B cell (primary cell): ENCODE results near the gene P2RX2.

ENCODE experiments used
- CTCF ChIP-seq: fragments of 200-600 bp; IDR thresholded peaks from one replicate; pipeline ENCODE4 v1.8.0; 2022; ENCODE audit warnings: antibody characterized with exemption, mild to moderate bottlenecking
- EZH2 ChIP-seq: IDR thresholded peaks from 2 replicates; pipeline ENCODE4 v1.6.1; 2012; ENCODE audit warnings: borderline replicate concordance, low read depth, mild to moderate bottlenecking, moderate library complexity, low read length; ENCODE audit not compliant: insufficient read depth, poor library complexity, severe bottlenecking

DNA sequence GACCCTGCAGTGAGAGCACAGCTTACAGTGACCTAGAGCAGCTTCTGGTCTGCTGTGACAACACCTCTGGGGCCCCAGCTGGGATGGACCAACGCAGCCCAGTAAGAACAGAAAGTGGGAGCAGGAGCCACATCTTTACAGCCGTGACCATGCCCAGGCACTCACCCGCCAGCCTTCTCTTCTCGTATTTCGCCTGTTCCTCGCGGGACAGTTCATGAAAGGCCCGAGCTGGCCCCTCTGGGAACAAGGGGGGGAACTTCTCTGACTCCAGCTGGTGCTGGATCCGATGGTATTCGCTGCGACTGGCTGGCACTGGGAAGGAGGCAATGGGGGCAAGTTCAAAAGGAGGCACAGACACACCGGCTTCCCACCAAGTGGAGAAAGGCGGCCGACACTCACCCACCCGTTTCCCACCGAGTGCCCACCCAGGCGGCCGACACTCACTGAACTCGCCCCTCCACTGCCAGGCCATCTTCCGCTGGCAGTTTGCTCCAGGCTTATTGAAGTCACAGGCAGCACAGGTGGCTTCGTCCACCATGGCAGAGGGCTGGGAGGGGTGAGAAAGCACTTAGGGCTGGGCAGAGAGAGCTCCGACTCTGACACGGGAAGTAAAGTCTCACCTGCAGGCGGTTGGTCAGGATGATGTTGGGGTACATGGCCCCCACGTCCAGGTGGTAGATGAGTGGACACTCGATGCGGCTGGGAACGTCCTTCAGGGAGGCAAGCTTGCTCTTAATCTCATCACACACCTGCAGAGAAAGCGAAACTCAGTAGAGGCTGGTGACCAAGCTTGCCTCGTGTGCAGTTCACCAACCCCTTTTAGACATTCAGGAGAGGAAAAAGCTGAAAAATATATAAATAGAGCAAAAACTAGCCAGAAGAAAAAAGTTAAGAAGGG is 49.9 kb downstream of the P2RX2 start:
- TF ChIP-seq CTCF (no peak), EZH2 (no peak)
